Umbilical cord (tissue), 2 donors: ENCODE results near the gene ERGIC3. TPM values are rescaled to one million over a fixed set of nuclear protein-coding genes. Genes with fewer than 3 reads are reported as not detected.
A peak's percentile ranks its signal among the peaks of the same experiment; 100 is the strongest.

Experiments
- DNase-seq: peaks from one replicate; pipeline ENCODE4 v3.0.0-alpha.2; 2015; ENCODE audit warnings: low spot score
- total RNA-seq: library from RNA; depleted of rRNA; stranded (reverse); fragments of >200 nt; gene quantifications from one replicate; pipeline ENCODE4 v1.2.3, GENCODE V29; 2014; ENCODE audit warnings: low replicate concordance; ENCODE audit not compliant: insufficient read depth

ERGIC3 gene
- total RNA-seq, 1 donor from 2014 or later: 187 TPM

- DNase-seq: no peak
These were observed 56.6 kb downstream of the ERGIC3 start for GRCh38 chr20:35598476-35598875.

GRCh38 chr20:35598899-35599775 lies 57.3 kb downstream of the ERGIC3 start:
- DNase-seq: no peak

GRCh38 chr20:35599776-35600120 lies 57.9 kb downstream of the ERGIC3 start:
- no peak for DNase-seq

GRCh38 chr20:35600176-35600992 lies 58.5 kb downstream of the ERGIC3 start:
- DNase-seq: no peak

- peak; percentile 74 for DNase-seq
These were observed 59.4 kb downstream of the ERGIC3 start for GRCh38 chr20:35600993-35601973.

- DNase-seq: no peak
These were observed 60.1 kb downstream of the ERGIC3 start for GRCh38 chr20:35601990-35602389.

DNA sequence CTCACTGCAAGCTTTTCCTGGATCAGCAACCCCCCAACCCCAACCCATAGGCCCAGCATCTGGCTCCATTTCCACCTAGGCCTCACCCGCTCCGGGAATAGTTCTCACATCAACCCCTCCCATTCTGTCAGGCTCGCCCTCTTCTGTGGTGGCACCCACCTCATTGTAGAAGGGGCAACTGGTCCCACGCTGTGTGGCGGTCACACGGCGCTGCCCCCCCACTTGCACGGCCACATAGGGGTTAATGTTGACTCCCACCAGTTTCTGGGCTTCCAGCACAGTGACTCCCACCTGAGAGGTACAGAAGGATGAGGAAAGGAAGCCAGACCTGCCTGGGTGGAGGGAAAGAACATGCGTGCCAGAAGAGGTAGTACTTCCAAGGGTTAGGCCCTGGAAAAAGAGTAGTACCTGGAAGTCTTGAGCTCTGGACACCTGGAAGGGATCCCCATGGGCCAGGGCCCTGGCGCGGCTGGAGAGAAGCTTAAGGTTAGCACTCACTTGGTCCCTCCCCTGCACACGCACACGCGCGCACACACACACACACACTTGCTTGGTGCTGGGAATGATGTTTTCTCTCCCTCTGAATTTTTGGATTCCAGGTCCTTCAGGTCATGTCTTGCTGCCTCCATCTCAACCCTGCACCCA lies 61.1 kb downstream of the ERGIC3 start:
- DNase-seq: no peak

- DNase-seq: no peak
These were observed 62.0 kb downstream of the ERGIC3 start for GRCh38 chr20:35603695-35604448.

- no peak for DNase-seq
These were observed 62.5 kb downstream of the ERGIC3 start for GRCh38 chr20:35604449-35604747.

- no peak for DNase-seq
These were observed 64.2 kb downstream of the ERGIC3 start for GRCh38 chr20:35606127-35606526.

Other genes with a start within 250 kb of the ERGIC3 start
- gene FAM83C, start 249.7 kb upstream of the ERGIC3 start, total RNA-seq: 0.72 TPM
- gene UQCC1, start 130.1 kb upstream of the ERGIC3 start, total RNA-seq: 9.1 TPM
- gene GDF5, start 103.8 kb upstream of the ERGIC3 start, total RNA-seq: 6.5 TPM
- 3.9 TPM for gene CEP250, start 86.5 kb upstream of the ERGIC3 start, total RNA-seq
- gene C20orf173, start 12.4 kb upstream of the ERGIC3 start, total RNA-seq: not detected
- gene SPAG4, start 73.8 kb downstream of the ERGIC3 start, total RNA-seq: 15.6 TPM
- 128 TPM for gene CPNE1, start 122.8 kb downstream of the ERGIC3 start, total RNA-seq
- gene RBM12, start 122.8 kb downstream of the ERGIC3 start, total RNA-seq: 49.6 TPM
- 6.3 TPM for gene NFS1, start 157.3 kb downstream of the ERGIC3 start, total RNA-seq
- gene ROMO1, start 157.3 kb downstream of the ERGIC3 start, total RNA-seq: 37.6 TPM
- gene RBM39, start 200.2 kb downstream of the ERGIC3 start, total RNA-seq: 460 TPM
- 58.5 TPM for gene PHF20, start 229.9 kb downstream of the ERGIC3 start, total RNA-seq